GM12891 (cell line): ENCODE results near the gene FGGY.
A peak's percentile ranks its signal among the peaks of the same experiment; 100 is the strongest.

Experiments
- DNase-seq: peaks from one replicate; pipeline ENCODE4 v3.0.0; 2011; ENCODE audit warnings: low spot score; ENCODE audit not compliant: insufficient read length
- FAIRE-seq: peaks from 2 replicates; lab custom pipeline; 2011; peaks lifted over from hg19 to GRCh38; lab: Jason Lieb, UNC
- PAX5 ChIP-seq: IDR thresholded peaks from 2 replicates; pipeline ENCODE4 v1.6.1; 2011; ENCODE audit warnings: low read length, moderate library complexity, mild to moderate bottlenecking; ENCODE audit not compliant: insufficient read depth, severe bottlenecking
- POLR2A ChIP-seq: IDR thresholded peaks from 2 replicates; pipeline ENCODE4 v1.6.1; 2011; ENCODE audit warnings: low read depth, low read length, control low read depth
- POLR2AphosphoS5 ChIP-seq: IDR thresholded peaks from 2 replicates; pipeline ENCODE4 v1.6.1; 2011; ENCODE audit warnings: low read depth, low read length, control low read depth
- POU2F2 ChIP-seq: IDR thresholded peaks from 2 replicates; pipeline ENCODE4 v1.6.1; 2011; ENCODE audit warnings: low read depth, mild to moderate bottlenecking, control low read depth, low read length, moderate library complexity
- SPI1 ChIP-seq: IDR thresholded peaks from 2 replicates; pipeline ENCODE4 v1.6.1; 2011; ENCODE audit warnings: low read depth, low read length, control low read depth
- TAF1 ChIP-seq: IDR thresholded peaks from 2 replicates; pipeline ENCODE4 v1.6.1; 2011; ENCODE audit warnings: low read depth, low read length, control low read depth

FGGY gene

GRCh38 chr1:59432531-59433439 lies 135.9 kb downstream of the FGGY start:
- FAIRE-seq: peak; percentile 60
- DNase-seq: no peak
- TF ChIP-seq TAF1: no peak
- no peak for TF ChIP-seq POU2F2

- DNase-seq (no peak), FAIRE-seq (no peak)
- TF ChIP-seq POU2F2: no peak
- TF ChIP-seq POLR2A: no peak
Observed at GRCh38 chr1:59433440-59433813, 136.5 kb downstream of the FGGY start.

GRCh38 chr1:59434336-59434735 lies 137.4 kb downstream of the FGGY start:
- no peak for DNase-seq
- no peak for TF ChIP-seq POLR2A
- no peak for TF ChIP-seq SPI1
- TF ChIP-seq POLR2AphosphoS5: no peak
- TF ChIP-seq TAF1: no peak
- TF ChIP-seq POU2F2: no peak
- no peak for FAIRE-seq

GRCh38 chr1:59436637-59437036 lies 139.7 kb downstream of the FGGY start:
- no peak for TF ChIP-seq POLR2A
- TF ChIP-seq SPI1: no peak
- TF ChIP-seq TAF1: no peak
- TF ChIP-seq POLR2AphosphoS5: no peak
- TF ChIP-seq PAX5: no peak
- FAIRE-seq (no peak), DNase-seq (no peak)

- no peak for DNase-seq
- TF ChIP-seq PAX5 (no peak), SPI1 (peak; percentile 47; the same call in 1 of the 2 replicates)
- FAIRE-seq: no peak
Observed at GRCh38 chr1:59438058-59438560, 141.2 kb downstream of the FGGY start.

GRCh38 chr1:59442492-59442891 lies 145.6 kb downstream of the FGGY start:
- TF ChIP-seq TAF1: no peak
- no peak for TF ChIP-seq POLR2AphosphoS5
- TF ChIP-seq POLR2A: no peak
- TF ChIP-seq PAX5: no peak
- TF ChIP-seq SPI1: no peak
- TF ChIP-seq POU2F2: no peak
- FAIRE-seq: no peak
- DNase-seq: no peak

GRCh38 chr1:59443310-59443709 lies 146.4 kb downstream of the FGGY start:
- no peak for FAIRE-seq
- TF ChIP-seq POLR2A (no peak), SPI1 (no peak), POU2F2 (no peak), PAX5 (no peak), TAF1 (no peak), POLR2AphosphoS5 (no peak)
- DNase-seq: no peak

GRCh38 chr1:59444520-59444919 lies 147.6 kb downstream of the FGGY start:
- DNase-seq (no peak), FAIRE-seq (no peak)
- TF ChIP-seq TAF1: no peak
- no peak for TF ChIP-seq SPI1
- TF ChIP-seq POLR2A: no peak
- no peak for TF ChIP-seq PAX5
- no peak for TF ChIP-seq POLR2AphosphoS5
- no peak for TF ChIP-seq POU2F2

- FAIRE-seq (no peak), DNase-seq (no peak)
- TF ChIP-seq PAX5 (no peak), POLR2AphosphoS5 (no peak), SPI1 (no peak), POU2F2 (no peak)
Observed at GRCh38 chr1:59445040-59445439, 148.1 kb downstream of the FGGY start.

- FAIRE-seq (no peak), DNase-seq (no peak)
- TF ChIP-seq POLR2A (no peak), SPI1 (no peak), POU2F2 (no peak), TAF1 (no peak), PAX5 (no peak), POLR2AphosphoS5 (no peak)
Observed at GRCh38 chr1:59446257-59446901, 149.5 kb downstream of the FGGY start.
